GM18526 (cell line): ENCODE results near the gene SRSF7.

ENCODE experiments used
- POLR2A ChIP-seq: IDR thresholded peaks from 3 replicates; pipeline ENCODE4 v1.6.1; 2011; ENCODE audit not compliant: insufficient read length; ENCODE audit errors: extremely low read depth

The SRSF7 gene

GRCh38 chr2:38698467-38699003 lies 52.6 kb downstream of the SRSF7 start:
- no peak for TF ChIP-seq POLR2A

- no peak for TF ChIP-seq POLR2A
These were observed 53.9 kb downstream of the SRSF7 start for GRCh38 chr2:38697116-38697840.
